Loucy (cell line): ENCODE results near the gene ESR1.

Experiments
- H2AFZ ChIP-seq: fragments of 200-600 bp; sonication (generic); 2 replicates; pipeline ENCODE4 v1.6.0; 2016; ENCODE audit warnings: antibody characterized with exemption, mild to moderate bottlenecking, low read length, moderate library complexity
- H3F3A ChIP-seq: fragments of 200-600 bp; 2 replicates; pipeline ENCODE4 v1.6.0; 2016; ENCODE audit warnings: antibody characterized with exemption, low read depth, mild to moderate bottlenecking
- H3K27me3 ChIP-seq: fragments of 200-600 bp; sonication (generic); 2 replicates; pipeline ENCODE4 v1.6.1; 2014; ENCODE audit warnings: low read length, mild to moderate bottlenecking; ENCODE audit not compliant: insufficient read depth, poor library complexity, severe bottlenecking
- H3K36me3 ChIP-seq: fragments of 200-600 bp; sonication (generic); 2 replicates; pipeline ENCODE4 v1.6.1; 2016; ENCODE audit warnings: low read length; ENCODE audit not compliant: insufficient read depth
- H3K4me1 ChIP-seq: fragments of 200-600 bp; sonication (generic); 2 replicates; pipeline ENCODE4 v1.5.1; 2014; ENCODE audit warnings: low read length, mild to moderate bottlenecking; ENCODE audit not compliant: insufficient read depth, poor library complexity, severe bottlenecking
- H3K4me2 ChIP-seq: fragments of 200-600 bp; sonication (generic); 2 replicates; pipeline ENCODE4 v1.6.0; 2014; ENCODE audit warnings: antibody characterized with exemption, low read length, low read depth, mild to moderate bottlenecking; ENCODE audit not compliant: poor library complexity, severe bottlenecking
- H3K4me3 ChIP-seq: fragments of 200-600 bp; sonication (generic); 2 replicates; pipeline ENCODE4 v1.5.1; 2014; ENCODE audit warnings: low read length, mild to moderate bottlenecking, mixed read lengths; ENCODE audit not compliant: poor library complexity, severe bottlenecking
- H3K79me2 ChIP-seq: fragments of 200-600 bp; sonication (generic); 2 replicates; pipeline ENCODE4 v1.6.1; 2014; ENCODE audit warnings: low read length; ENCODE audit not compliant: insufficient read depth
- H3K9ac ChIP-seq: fragments of 200-600 bp; sonication (generic); 2 replicates; pipeline ENCODE4 v1.6.0; 2014; ENCODE audit warnings: mild to moderate bottlenecking, low read depth, low read length, moderate library complexity; ENCODE audit not compliant: poor library complexity, severe bottlenecking
- H3K9me2 ChIP-seq: fragments of 200-600 bp; sonication (generic); replicated peaks from 2 replicates; pipeline ENCODE4 v1.6.1; 2016; ENCODE audit warnings: low read depth, low read length, mixed read lengths
- H3K9me3 ChIP-seq: fragments of 200-600 bp; sonication (generic); 2 replicates; pipeline ENCODE4 v1.6.1; 2014; ENCODE audit warnings: mild to moderate bottlenecking, antibody characterized with exemption, low read length, low read depth; ENCODE audit not compliant: insufficient read depth
- H4K20me1 ChIP-seq: fragments of 200-600 bp; sonication (generic); 2 replicates; pipeline ENCODE4 v1.6.0; 2014; ENCODE audit warnings: antibody characterized with exemption, low read length, mild to moderate bottlenecking; ENCODE audit not compliant: insufficient read depth, poor library complexity, severe bottlenecking
- CTCF ChIP-seq: fragments of 200-600 bp; sonication (generic); conservative IDR thresholded peaks from 2 replicates; pipeline ENCODE4 v1.5.1; 2014; ENCODE audit warnings: mild to moderate bottlenecking, antibody characterized with exemption, low read length
- EZH2phosphoT487 ChIP-seq: fragments of 200-600 bp; IDR thresholded peaks from 2 replicates; pipeline ENCODE4 v1.6.1; 2018; ENCODE audit warnings: antibody characterized with exemption, mild to moderate bottlenecking, moderate library complexity, borderline replicate concordance

ESR1 gene

GRCh38 chr6:151877458-151877857 is 70.0 kb downstream of the ESR1 start:
- Histone ChIP-seq H3K9me3 (no peaks in the 10 kb centered on the region), H3F3A (no peaks in the 10 kb centered on the region), H3K9me2 (no peaks in the 10 kb centered on the region), H3K4me3 (no peak overlapping the region), H2AFZ (no peak overlapping the region), H3K4me2 (no peak overlapping the region), H3K9ac (no peak overlapping the region), H4K20me1 (no peaks in the 10 kb centered on the region), H3K36me3 (no peaks in the 10 kb centered on the region), H3K4me1 (no peaks in the 10 kb centered on the region), H3K79me2 (no peaks in the 10 kb centered on the region), H3K27me3 (no peaks in the 10 kb centered on the region)
- no peak for TF ChIP-seq EZH2phosphoT487
- no peak for TF ChIP-seq CTCF

- Histone ChIP-seq H3K4me2 (no peak overlapping the region), H3K79me2 (no peaks in the 10 kb centered on the region), H3K27me3 (no peaks in the 10 kb centered on the region), H3F3A (no peaks in the 10 kb centered on the region), H3K9ac (no peak overlapping the region), H3K4me3 (no peak overlapping the region), H4K20me1 (no peaks in the 10 kb centered on the region), H3K9me3 (no peaks in the 10 kb centered on the region), H3K36me3 (no peaks in the 10 kb centered on the region), H3K4me1 (no peaks in the 10 kb centered on the region), H3K9me2 (no peaks in the 10 kb centered on the region), H2AFZ (no peak overlapping the region)
- TF ChIP-seq EZH2phosphoT487, result no peak
- TF ChIP-seq CTCF, result no peak
These were observed 73.7 kb downstream of the ESR1 start for GRCh38 chr6:151881231-151881630.

GRCh38 chr6:151882206-151882605 is 74.7 kb downstream of the ESR1 start:
- no peaks in the 10 kb centered on the region for H3K9me3 ChIP-seq
- H3K79me2 ChIP-seq, result no peaks in the 10 kb centered on the region
- H3K4me1 ChIP-seq, result no peaks in the 10 kb centered on the region
- H3K9ac ChIP-seq, result no peak overlapping the region
- no peak for TF ChIP-seq EZH2phosphoT487
- TF ChIP-seq CTCF, result no peak
- H2AFZ ChIP-seq, result no peak overlapping the region
- H3K9me2 ChIP-seq, result no peaks in the 10 kb centered on the region
- no peak overlapping the region for H3K4me2 ChIP-seq
- H3K36me3 ChIP-seq, result no peaks in the 10 kb centered on the region
- H3K27me3 ChIP-seq, result no peaks in the 10 kb centered on the region
- H3F3A ChIP-seq, result no peaks in the 10 kb centered on the region
- no peaks in the 10 kb centered on the region for H4K20me1 ChIP-seq
- no peak overlapping the region for H3K4me3 ChIP-seq
